Measurements from ENCODE around the gene BAIAP3.

Gene BAIAP3

DNA sequence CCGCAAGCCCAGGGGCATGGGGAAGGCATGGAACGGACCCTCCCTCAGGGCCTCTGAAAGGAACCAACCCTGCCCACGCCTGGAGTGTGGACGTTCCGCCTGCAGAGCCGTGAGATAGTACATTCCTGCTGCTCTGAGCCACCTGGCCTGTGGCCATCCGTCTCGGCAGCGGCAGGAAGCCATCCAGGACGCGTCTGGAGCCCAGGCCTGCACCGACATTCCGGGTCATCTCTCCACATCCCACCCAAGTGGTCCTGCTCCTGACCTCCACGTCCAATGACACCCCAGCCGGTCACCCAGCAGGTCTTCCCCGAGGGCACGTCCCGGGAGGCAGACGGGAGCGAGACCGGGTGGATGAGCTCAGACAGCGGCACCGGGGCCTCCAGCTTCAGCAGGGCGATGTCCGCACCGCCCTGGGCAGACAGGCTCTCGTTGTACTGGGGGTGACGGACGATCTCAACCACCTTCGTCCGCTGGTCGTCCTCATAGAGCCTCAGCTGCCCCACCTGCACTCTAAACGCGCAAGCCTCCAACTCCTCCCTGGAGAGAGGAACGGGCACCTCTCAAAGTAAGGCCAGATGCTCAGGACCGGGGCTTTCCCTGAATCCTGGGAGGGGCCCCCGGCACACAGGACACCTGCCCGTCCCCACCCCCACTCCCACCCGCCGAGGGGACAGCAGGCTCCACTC is 45.3 kb upstream of the BAIAP3 start:
- Histone ChIP-seq H3K4me3 (ENCODE audit: low read depth, low read length) (no peak overlapping the region), H3K36me3 (no peaks in the 10 kb centered on the region), H3K27me3 (peaks cover 88% of the 10 kb centered on the region), H3K9me3 (no peaks in the 10 kb centered on the region), H3K4me1 (no peaks in the 10 kb centered on the region)
- no peak for DNase-seq
- TF ChIP-seq, protein P1, sequence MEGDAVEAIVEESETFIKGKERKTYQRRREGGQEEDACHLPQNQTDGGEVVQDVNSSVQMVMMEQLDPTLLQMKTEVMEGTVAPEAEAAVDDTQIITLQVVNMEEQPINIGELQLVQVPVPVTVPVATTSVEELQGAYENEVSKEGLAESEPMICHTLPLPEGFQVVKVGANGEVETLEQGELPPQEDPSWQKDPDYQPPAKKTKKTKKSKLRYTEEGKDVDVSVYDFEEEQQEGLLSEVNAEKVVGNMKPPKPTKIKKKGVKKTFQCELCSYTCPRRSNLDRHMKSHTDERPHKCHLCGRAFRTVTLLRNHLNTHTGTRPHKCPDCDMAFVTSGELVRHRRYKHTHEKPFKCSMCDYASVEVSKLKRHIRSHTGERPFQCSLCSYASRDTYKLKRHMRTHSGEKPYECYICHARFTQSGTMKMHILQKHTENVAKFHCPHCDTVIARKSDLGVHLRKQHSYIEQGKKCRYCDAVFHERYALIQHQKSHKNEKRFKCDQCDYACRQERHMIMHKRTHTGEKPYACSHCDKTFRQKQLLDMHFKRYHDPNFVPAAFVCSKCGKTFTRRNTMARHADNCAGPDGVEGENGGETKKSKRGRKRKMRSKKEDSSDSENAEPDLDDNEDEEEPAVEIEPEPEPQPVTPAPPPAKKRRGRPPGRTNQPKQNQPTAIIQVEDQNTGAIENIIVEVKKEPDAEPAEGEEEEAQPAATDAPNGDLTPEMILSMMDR (IDR thresholded peaks at IDR 0.05; ENCODE audit: low read depth, low read length): no peak

DNA sequence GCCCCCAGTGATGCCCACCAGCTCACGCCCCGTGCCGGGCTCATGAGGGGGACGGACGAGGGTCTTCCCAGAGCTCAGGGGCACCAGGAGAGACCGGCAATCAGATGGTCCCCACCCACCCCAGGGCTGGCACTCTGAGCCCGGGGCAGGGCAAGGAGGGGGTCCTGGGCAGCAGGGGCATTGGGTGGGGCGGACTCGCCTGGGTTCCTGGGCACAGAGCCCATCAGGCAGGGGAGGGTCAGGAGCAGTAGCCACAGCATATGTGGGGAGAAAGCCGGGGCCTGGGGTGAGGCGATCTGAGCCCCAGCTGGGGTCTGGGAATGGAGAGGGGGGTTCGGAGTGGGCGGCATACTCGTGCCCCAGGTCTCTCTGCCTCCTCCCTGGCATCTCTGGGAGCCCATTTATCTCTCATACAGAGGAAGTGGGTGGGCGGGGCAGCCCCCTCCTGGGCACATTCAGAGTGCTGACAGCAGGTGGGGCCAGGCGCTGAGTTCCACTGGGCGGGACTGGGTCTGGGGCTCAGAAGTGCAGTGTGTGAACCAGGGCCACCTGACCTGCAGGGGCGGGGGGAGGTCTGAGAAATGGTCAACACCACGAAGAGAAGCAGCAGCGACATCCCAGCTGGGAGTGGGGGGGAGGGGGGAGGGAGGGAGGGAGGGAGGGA is 44.5 kb upstream of the BAIAP3 start:
- Histone ChIP-seq H3K4me1 (no peaks in the 10 kb centered on the region), H3K36me3 (no peaks in the 10 kb centered on the region), H3K27me3 (peaks cover 87% of the 10 kb centered on the region), H3K9me3 (no peaks in the 10 kb centered on the region), H3K4me3 (ENCODE audit: low read depth, low read length) (no peak overlapping the region)
- TF ChIP-seq, protein P1 (IDR thresholded peaks at IDR 0.05; ENCODE audit: low read depth, low read length): no peak
- no peak for DNase-seq

- Histone ChIP-seq H3K4me3 (ENCODE audit: low read depth, low read length) (no peak overlapping the region), H3K9me3 (no peaks in the 10 kb centered on the region), H3K27me3 (peaks cover 85% of the 10 kb centered on the region), H3K4me1 (no peaks in the 10 kb centered on the region), H3K36me3 (no peaks in the 10 kb centered on the region)
- TF ChIP-seq, protein P1 (IDR thresholded peaks at IDR 0.05; ENCODE audit: low read depth, low read length): no peak
- DNase-seq: no peak
Observed at GRCh38 chr16:1289477-1289866, 44.0 kb upstream of the BAIAP3 start.

DNA sequence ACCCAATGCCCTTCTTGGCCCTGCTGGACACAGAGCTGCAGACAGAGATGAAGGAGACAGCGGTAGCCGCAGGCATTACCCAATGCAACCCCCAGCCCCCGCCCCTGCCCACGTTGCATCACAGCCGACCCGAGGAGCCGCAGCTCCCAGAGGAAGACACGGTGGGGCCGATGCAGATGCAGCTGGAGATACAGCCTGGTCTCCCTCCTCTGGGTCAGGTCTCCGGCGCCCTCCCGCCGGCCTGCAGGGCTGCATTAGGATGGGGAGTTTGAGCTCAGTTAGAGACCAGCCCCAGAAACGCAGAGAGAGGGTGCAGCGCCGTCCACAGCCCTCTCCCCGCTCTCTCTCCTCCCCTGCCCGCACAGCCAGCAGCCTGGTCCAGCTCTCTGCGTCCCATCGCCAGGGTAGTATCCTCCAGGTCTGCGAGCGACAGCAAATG is 43.4 kb upstream of the BAIAP3 start:
- TF ChIP-seq, protein P1 (IDR thresholded peaks at IDR 0.05; ENCODE audit: low read depth, low read length): no peak
- Histone ChIP-seq H3K9me3 (no peaks in the 10 kb centered on the region), H3K36me3 (no peaks in the 10 kb centered on the region), H3K4me3 (ENCODE audit: low read depth, low read length) (no peak overlapping the region), H3K27me3 (peaks cover 84% of the 10 kb centered on the region), H3K4me1 (no peaks in the 10 kb centered on the region)
- no peak for DNase-seq

DNA sequence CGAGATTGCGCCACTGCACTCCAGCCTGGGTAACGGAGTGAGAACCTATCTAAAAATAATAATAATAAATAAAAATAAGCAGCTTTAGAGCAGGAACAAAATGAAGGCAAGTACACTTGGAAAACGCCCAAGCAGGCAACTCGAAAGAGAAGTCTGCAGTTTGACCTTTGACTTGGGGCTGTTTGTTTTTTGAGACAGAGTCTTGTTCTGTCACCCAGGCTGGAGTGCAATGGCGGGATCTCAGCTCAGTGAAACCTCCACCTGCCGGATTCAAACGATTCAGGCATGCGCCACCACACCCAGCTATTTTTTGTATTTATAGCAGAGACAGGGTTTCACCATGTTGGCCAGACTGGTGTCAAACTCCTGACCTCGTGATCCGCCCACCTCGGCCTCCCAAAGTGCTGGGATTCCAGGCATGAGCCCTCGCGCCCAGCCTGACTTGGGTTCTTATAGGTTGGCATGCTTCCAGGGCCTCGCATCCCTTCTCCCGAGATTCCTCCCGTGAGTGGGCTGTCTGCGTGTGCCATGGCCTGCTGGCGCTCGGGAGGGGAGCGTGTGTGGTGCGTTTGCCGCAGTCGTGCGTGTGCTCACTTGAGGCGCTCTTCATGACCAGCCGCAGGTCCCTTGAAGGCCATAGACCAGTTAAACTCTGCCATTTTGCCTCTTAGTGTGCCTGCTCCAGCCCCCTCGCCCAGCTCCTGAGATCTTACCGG is 42.4 kb upstream of the BAIAP3 start:
- no peaks in the 10 kb centered on the region for H3K4me1 ChIP-seq

More for the DNA sequence above, 42.4 kb upstream of the BAIAP3 start:
- no peaks in the 10 kb centered on the region for H3K36me3 ChIP-seq
- no peak overlapping the region for H3K4me3 ChIP-seq (ENCODE audit: low read depth, low read length)
- DNase-seq: no peak
- TF ChIP-seq, protein P1 (IDR thresholded peaks at IDR 0.05; ENCODE audit: low read depth, low read length): no peak
- no peaks in the 10 kb centered on the region for H3K9me3 ChIP-seq
- peaks cover 86% of the 10 kb centered on the region for H3K27me3 ChIP-seq

All from BE2C (cell line).